ENCODE measurements around the gene PHC3.
"Not testable (repeated sequence)": the region's sequence is repeated elsewhere in the genome, so short reads cannot be mapped to it uniquely, and the experiment has no call there.

PHC3 gene

DNA sequence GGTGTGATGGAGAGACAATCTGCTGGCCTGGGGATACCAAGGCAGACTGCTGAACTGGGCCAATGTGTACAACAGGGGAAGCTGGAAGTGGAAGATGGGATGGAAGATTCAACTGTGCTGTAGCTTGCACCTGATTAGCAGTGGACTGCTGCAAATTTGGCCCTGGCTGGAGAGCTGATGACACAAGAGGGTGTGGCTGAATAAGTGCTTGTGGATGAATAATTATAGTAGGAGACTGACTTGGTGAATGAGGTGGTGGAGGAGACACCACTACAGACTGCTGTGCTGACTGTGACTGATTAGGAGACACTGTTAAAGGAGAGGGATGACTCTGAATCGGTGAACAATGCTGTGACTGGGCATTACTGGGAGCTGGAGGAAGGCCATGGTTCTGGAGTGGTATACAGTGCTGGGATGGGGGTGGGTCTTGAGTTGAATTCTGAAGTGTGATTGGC is 52.5 kb downstream of the PHC3 start:
- POLR2A ChIA-PET = no interaction called here
- H3K4me3 ChIP-seq (ENCODE audit: low read depth, low read length) = no peak overlapping the region
- TF ChIP-seq, protein P1, sequence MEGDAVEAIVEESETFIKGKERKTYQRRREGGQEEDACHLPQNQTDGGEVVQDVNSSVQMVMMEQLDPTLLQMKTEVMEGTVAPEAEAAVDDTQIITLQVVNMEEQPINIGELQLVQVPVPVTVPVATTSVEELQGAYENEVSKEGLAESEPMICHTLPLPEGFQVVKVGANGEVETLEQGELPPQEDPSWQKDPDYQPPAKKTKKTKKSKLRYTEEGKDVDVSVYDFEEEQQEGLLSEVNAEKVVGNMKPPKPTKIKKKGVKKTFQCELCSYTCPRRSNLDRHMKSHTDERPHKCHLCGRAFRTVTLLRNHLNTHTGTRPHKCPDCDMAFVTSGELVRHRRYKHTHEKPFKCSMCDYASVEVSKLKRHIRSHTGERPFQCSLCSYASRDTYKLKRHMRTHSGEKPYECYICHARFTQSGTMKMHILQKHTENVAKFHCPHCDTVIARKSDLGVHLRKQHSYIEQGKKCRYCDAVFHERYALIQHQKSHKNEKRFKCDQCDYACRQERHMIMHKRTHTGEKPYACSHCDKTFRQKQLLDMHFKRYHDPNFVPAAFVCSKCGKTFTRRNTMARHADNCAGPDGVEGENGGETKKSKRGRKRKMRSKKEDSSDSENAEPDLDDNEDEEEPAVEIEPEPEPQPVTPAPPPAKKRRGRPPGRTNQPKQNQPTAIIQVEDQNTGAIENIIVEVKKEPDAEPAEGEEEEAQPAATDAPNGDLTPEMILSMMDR (IDR thresholded peaks at IDR 0.05; ENCODE audit: insufficient read depth, low read length, missing control alignments) = no peak
- CTCF ChIA-PET = interaction anchor here (1.7 kb wide), 1 partner anchor 12 kb away, joined by 4 read pairs; no protein-coding TSS in a partner anchor
- no peak for DNase-seq (ENCODE audit: low read depth, low spot score)

DNA sequence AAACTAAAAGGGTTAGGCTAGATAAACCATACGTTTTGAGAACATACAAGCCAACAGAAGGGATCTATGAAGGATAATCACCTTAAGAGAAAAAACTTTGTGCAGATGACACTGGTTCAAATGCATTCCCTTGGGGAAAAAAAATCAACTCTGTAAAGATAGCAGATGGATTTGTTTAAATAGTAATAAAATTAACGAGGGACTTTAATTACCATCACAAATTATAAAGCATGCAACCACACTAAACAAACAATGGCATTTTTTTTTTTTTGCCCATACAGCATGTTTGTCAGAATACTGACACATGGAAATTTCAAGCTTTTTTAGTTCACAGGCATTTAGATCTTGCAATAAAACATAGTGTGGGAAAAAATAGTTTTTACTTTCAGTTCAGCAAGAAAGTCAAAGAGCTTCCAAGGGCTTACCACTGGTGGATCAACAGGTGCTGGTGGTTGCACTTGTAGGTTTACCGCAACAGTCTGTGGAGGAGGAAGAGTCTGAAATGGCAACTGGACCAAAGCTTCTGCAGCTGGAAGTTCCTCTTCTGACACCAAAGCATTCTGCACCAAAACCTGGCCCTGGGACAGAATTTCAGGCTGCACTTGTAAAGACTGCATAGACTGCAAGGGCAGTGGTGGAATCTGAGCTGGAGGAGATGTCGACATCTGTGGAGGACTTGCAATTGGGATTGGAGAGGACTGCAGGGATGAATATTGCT is 53.1 kb downstream of the PHC3 start:
- POLR2A ChIA-PET = no interaction called here
- TF ChIP-seq, protein P1 (IDR thresholded peaks at IDR 0.05; ENCODE audit: insufficient read depth, low read length, missing control alignments) = no peak
- H3K4me3 ChIP-seq (ENCODE audit: low read depth, low read length) = no peak overlapping the region
- CTCF ChIA-PET = interaction anchor here (1.7 kb wide), 1 partner anchor 12 kb away, joined by 4 read pairs; no protein-coding TSS in a partner anchor
- no peak for DNase-seq (ENCODE audit: low read depth, low spot score)

DNA sequence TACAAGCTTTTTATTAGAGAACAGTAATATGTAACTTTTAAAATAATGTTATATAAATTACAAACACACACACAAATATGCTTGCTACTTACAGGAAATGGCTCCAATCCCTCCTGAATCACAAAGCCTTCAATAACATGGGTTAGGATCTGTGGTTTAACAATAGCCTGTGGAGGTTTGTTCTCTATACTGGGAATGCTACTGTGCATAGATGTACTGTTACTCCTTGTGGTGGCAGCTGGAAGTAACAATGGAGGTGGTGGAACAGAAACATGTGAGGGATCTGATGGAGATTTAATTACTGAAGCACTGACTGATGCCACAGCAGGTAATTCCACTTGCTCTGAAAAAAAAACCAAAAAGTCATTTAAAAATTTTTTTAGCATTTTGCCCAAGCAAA is 64.4 kb downstream of the PHC3 start:
- CTCF ChIA-PET = interaction anchor here (0.7 to 3.1 kb wide), 5 partner anchors 9 to 81 kb away, joined by 3 to 10 read pairs (median 3); no protein-coding TSS in a partner anchor

DNA sequence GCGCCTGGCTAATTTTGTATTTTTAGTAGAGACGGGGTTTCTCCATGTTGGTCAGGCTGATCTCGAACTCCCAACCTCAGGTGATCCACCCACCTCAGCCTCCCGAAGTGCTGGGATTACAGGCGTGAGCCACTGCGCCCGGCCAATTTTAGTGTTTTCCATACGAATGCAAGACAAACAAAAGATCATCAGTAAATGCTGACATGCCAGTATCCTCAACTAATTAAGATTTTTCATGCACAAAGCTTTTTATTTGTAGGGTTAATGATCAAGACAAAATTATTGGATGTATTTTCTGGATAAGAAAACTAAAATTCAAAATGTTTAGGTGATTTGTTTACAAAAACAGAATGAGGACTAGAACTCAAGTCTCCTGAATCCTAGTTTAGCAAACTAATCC is 67.4 kb downstream of the PHC3 start:
- CTCF ChIA-PET = interaction anchor here (1.1 kb wide), 1 partner anchor 11 kb away, joined by 3 read pairs; no protein-coding TSS in a partner anchor
- DNase-seq (ENCODE audit: low read depth, low spot score); POLR2A ChIA-PET; H3K4me3 ChIP-seq (ENCODE audit: low read depth, low read length): not testable (repeated sequence)

More for the DNA sequence above, 64.4 kb downstream of the PHC3 start:
- TF ChIP-seq, protein P1 (IDR thresholded peaks at IDR 0.05; ENCODE audit: insufficient read depth, low read length, missing control alignments) = peak; percentile 9
- DNase-seq (ENCODE audit: low read depth, low spot score) = no peak
- POLR2A ChIA-PET = no interaction called here
- H3K4me3 ChIP-seq (ENCODE audit: low read depth, low read length) = no peak overlapping the region

DNA sequence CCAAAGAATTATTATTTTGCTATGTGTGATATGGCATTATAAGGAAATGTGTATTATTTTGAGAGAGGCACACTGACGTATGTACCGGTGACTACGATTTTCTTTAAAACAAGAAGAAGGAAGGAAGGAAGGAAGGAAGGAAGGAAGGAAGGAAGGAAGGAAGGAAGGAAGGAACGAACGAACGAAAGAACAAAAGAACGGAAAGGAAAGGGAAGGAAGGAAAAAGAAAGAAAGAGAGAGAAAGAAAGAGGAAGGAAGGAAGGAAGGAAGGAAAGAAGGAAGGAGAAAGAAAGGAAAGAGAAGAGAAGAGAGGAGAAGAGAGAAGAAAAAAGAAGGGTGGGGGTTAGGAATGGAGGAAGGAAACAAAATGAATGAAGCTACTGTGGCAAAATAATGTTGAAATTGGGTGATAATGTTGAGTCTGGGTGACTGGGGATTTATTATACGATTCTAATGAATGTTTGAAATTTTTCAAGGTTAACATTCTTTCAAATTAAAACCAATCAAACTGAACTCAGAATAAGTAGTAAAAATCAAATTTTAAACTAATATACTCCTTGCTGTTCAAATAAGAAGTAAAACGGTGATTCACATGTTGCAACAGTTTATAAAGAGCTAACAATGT is 70.3 kb downstream of the PHC3 start:
- TF ChIP-seq, protein P1 (IDR thresholded peaks at IDR 0.05; ENCODE audit: insufficient read depth, low read length, missing control alignments) = no peak
- DNase-seq (ENCODE audit: low read depth, low spot score) = no peak
- ChIA-PET POLR2A (no interaction called here), CTCF (no interaction called here)
- H3K4me3 ChIP-seq (ENCODE audit: low read depth, low read length) = no peak overlapping the region

DNA sequence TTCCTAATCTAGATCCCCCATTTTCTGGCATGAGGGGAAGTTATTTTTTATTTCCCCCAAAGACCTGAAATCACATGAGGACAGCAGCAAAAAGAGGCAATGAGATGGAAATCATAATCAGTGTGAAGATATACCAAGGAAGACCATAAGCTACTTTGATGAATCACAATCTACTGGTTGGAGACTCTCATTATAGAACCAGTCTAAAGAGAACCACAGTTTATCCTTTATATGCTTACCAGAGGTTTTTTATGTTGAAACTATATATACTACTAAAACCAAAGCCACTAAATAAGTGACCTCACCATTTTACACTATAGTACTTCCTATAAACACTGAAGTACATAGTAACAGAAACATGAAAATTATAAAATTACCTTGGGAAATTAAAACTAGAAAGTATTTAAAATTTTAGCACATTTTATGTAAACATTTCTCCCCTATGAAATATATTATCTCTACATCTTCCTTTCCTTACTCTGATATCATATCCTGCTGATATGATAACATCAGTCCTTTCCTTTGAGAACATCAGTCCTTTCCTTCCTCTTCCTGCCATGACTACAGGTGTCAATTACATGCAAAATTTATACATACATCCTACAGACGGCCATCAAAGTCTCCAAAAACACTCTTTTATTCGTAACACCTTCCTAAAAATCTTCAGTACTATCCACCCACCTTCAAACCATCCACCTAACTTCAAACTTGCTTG is 71.8 kb downstream of the PHC3 start:
- TF ChIP-seq, protein P1 (IDR thresholded peaks at IDR 0.05; ENCODE audit: insufficient read depth, low read length, missing control alignments) = no peak
- DNase-seq (ENCODE audit: low read depth, low spot score) = no peak
- CTCF ChIA-PET = no interaction called here
- POLR2A ChIA-PET = no interaction called here
- H3K4me3 ChIP-seq (ENCODE audit: low read depth, low read length) = no peak overlapping the region

Measured in AG04449 (cell line).